ENCODE data around the gene GNG12. TPM values are rescaled to one million over a fixed set of nuclear protein-coding genes. Genes with fewer than 3 reads are reported as not detected.

GNG12 gene
- total and polyA plus RNA-seq, 9 of the 15 experiments (the other 6 are each of a cell fraction or from before 2014, with no cell fraction given), result 2.6 to 6.0 (median 4.1) TPM

- no peak for TF ChIP-seq THAP7 (CRISPR knock-in tag; IDR thresholded peaks at IDR 0.05)
- TF ChIP-seq, protein P1, sequence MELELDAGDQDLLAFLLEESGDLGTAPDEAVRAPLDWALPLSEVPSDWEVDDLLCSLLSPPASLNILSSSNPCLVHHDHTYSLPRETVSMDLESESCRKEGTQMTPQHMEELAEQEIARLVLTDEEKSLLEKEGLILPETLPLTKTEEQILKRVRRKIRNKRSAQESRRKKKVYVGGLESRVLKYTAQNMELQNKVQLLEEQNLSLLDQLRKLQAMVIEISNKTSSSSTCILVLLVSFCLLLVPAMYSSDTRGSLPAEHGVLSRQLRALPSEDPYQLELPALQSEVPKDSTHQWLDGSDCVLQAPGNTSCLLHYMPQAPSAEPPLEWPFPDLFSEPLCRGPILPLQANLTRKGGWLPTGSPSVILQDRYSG (tag; conservative IDR thresholded peaks at IDR 0.05; ENCODE audit: low read depth), result peak; percentile 43; the same call in 1 of the 2 replicates
- no peak for TF ChIP-seq ZFP1 (CRISPR knock-in tag; IDR thresholded peaks at IDR 0.05)
- TF ChIP-seq FIP1L1 (IDR thresholded peaks at IDR 0.05; ENCODE audit: low read depth, low read length, poor library complexity, severe bottlenecking), result no peak
- TF ChIP-seq, protein P2, sequence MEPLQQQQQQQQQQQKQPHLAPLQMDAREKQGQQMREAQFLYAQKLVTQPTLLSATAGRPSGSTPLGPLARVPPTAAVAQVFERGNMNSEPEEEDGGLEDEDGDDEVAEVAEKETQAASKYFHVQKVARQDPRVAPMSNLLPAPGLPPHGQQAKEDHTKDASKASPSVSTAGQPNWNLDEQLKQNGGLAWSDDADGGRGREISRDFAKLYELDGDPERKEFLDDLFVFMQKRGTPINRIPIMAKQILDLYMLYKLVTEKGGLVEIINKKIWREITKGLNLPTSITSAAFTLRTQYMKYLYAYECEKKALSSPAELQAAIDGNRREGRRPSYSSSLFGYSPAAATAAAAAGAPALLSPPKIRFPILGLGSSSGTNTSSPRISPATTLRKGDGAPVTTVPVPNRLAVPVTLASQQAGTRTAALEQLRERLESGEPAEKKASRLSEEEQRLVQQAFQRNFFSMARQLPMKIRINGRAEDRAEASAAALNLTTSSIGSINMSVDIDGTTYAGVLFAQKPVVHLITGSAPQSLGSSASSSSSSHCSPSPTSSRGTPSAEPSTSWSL (CRISPR knock-in tag; IDR thresholded peaks at IDR 0.05; ENCODE audit: borderline replicate concordance), result no peak
- TF ChIP-seq CAMTA2 (CRISPR knock-in tag; conservative IDR thresholded peaks at IDR 0.05), result no peak
- no peak for TF ChIP-seq STAT5A (IDR thresholded peaks at IDR 0.05; ENCODE audit: borderline replicate concordance, low read length)
- TF ChIP-seq ZNF24 (IDR thresholded peaks at IDR 0.05), result no peak
- no peak for TF ChIP-seq NCOA4 (IDR thresholded peaks at IDR 0.05; ENCODE audit: partially characterized antibody)
- peak in 1 of 2 experiments; percentile 27; a peak in 1 of 4 replicates for TF ChIP-seq MAZ (CRISPR knock-in tag; conservative IDR thresholded peaks at IDR 0.05 in 1 of 2, IDR thresholded peaks at IDR 0.05 in 1 of 2)
- TF ChIP-seq MXI1 (IDR thresholded peaks at IDR 0.05; ENCODE audit: low read depth, low read length), result no peak
- peak; percentile 53; the same call in 1 of the 2 replicates for TF ChIP-seq SMARCE1 (IDR thresholded peaks at IDR 0.05)
- TF ChIP-seq SFPQ (IDR thresholded peaks at IDR 0.05; ENCODE audit: low read depth, low read length), result no peak
- TF ChIP-seq KDM4B (IDR thresholded peaks at IDR 0.05; ENCODE audit: borderline replicate concordance in 2 of 2, low read depth in 1 of 2), result no peak
- no peak for TF ChIP-seq ZNF124 (CRISPR knock-in tag; IDR thresholded peaks at IDR 0.05)
- TF ChIP-seq, protein P3, sequence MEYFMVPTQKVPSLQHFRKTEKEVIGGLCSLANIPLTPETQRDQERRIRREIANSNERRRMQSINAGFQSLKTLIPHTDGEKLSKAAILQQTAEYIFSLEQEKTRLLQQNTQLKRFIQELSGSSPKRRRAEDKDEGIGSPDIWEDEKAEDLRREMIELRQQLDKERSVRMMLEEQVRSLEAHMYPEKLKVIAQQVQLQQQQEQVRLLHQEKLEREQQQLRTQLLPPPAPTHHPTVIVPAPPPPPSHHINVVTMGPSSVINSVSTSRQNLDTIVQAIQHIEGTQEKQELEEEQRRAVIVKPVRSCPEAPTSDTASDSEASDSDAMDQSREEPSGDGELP (CRISPR knock-in tag; IDR thresholded peaks at IDR 0.05; ENCODE audit: borderline replicate concordance), result no peak
- TF ChIP-seq, protein P4, sequence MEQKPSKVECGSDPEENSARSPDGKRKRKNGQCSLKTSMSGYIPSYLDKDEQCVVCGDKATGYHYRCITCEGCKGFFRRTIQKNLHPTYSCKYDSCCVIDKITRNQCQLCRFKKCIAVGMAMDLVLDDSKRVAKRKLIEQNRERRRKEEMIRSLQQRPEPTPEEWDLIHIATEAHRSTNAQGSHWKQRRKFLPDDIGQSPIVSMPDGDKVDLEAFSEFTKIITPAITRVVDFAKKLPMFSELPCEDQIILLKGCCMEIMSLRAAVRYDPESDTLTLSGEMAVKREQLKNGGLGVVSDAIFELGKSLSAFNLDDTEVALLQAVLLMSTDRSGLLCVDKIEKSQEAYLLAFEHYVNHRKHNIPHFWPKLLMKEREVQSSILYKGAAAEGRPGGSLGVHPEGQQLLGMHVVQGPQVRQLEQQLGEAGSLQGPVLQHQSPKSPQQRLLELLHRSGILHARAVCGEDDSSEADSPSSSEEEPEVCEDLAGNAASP (IDR thresholded peaks at IDR 0.05), result no peak
- TF ChIP-seq CREM (IDR thresholded peaks at IDR 0.05; ENCODE audit: low read depth), result no peak
- TF ChIP-seq HDAC3 (IDR thresholded peaks at IDR 0.05; ENCODE audit: borderline replicate concordance, partially characterized antibody), result no peak
Measured at GRCh38 chr1:67749844-67750690, 83.2 kb downstream of the GNG12 start (continued).

Measured in K562 (cell line).